Neuronal stem cell (in vitro differentiated cells): ENCODE measurements around the gene STARD8.

ENCODE experiments used
- DNase-seq: peaks from one replicate; pipeline ENCODE4 v3.0.0-alpha.2; 2013; ENCODE audit warnings: low spot score
- H2AFZ ChIP-seq: one replicate; pipeline ENCODE4 v1.6.1; 2013; ENCODE audit warnings: mild to moderate bottlenecking, low read length, inconsistent platforms
- H2AK5ac ChIP-seq: 2 replicates; pipeline ENCODE4 v1.6.1; 2013; ENCODE audit warnings: low read depth, mild to moderate bottlenecking, inconsistent platforms, low read length, moderate library complexity, mixed read lengths
- H2BK120ac ChIP-seq: 2 replicates; pipeline ENCODE4 v1.6.1; 2013; ENCODE audit warnings: low read depth, mild to moderate bottlenecking, inconsistent platforms, low read length, moderate library complexity, mixed read lengths
- H2BK12ac ChIP-seq: one replicate; pipeline ENCODE4 v1.6.1; 2013; ENCODE audit warnings: low read length, inconsistent platforms
- H2BK15ac ChIP-seq: 2 replicates; pipeline ENCODE4 v1.6.1; 2013; ENCODE audit warnings: mild to moderate bottlenecking, low read length, inconsistent platforms, mixed read lengths
- H2BK5ac ChIP-seq: one replicate; pipeline ENCODE4 v1.6.1; 2013; ENCODE audit warnings: inconsistent platforms, mild to moderate bottlenecking, low read length, moderate library complexity
- H3K14ac ChIP-seq: one replicate; pipeline ENCODE4 v1.6.1; 2013; ENCODE audit warnings: low read length, inconsistent platforms
- H3K18ac ChIP-seq: 2 replicates; pipeline ENCODE4 v1.6.1; 2013; ENCODE audit warnings: low read length, inconsistent platforms
- H3K23ac ChIP-seq: 2 replicates; pipeline ENCODE4 v1.6.1; 2013; ENCODE audit warnings: low read depth, mild to moderate bottlenecking, mixed read lengths, low read length, inconsistent platforms; ENCODE audit not compliant: poor library complexity
- H3K27ac ChIP-seq: replicated peaks from 3 replicates; pipeline ENCODE4 v1.5.1; 2013; ENCODE audit warnings: low read length, inconsistent platforms
- H3K27me3 ChIP-seq, 3 experiments: 2 replicates each; pipeline ENCODE4 v1.6.1; 2013; ENCODE audit warnings: low read length in 3 of 3, mild to moderate bottlenecking in 2 of 3, inconsistent platforms in 1 of 3, low read depth in 1 of 3, mixed read lengths in 1 of 3, moderate library complexity in 1 of 3; ENCODE audit not compliant: control insufficient read depth in 3 of 3, insufficient read depth in 3 of 3
- H3K36me3 ChIP-seq, 2 donors: replicated peaks in 1 of 2; 2 replicates each; pipeline ENCODE4 v1.6.1; 2013; ENCODE audit warnings: low read length in 2 of 2; ENCODE audit not compliant: control insufficient read depth in 2 of 2, insufficient read depth in 2 of 2
- H3K4ac ChIP-seq: 2 replicates; pipeline ENCODE4 v1.6.1; 2013; ENCODE audit warnings: inconsistent platforms, mild to moderate bottlenecking, low read length, moderate library complexity
- H3K4me1 ChIP-seq, 2 donors: 1 replicate in 1 of 2; 2 replicates in 1 of 2; pipeline ENCODE4 v1.6.1; 2013; ENCODE audit warnings: low read length in 2 of 2, low read depth in 1 of 2; ENCODE audit not compliant: control insufficient read depth in 2 of 2, insufficient read depth in 1 of 2
- H3K4me2 ChIP-seq: one replicate; pipeline ENCODE4 v1.6.1; 2013; ENCODE audit warnings: mild to moderate bottlenecking, low read length, inconsistent platforms; ENCODE audit not compliant: insufficient read depth, poor library complexity, severe bottlenecking
- H3K4me3 ChIP-seq, 2 donors: 2 replicates each; pipeline ENCODE4 v1.5.1; 2013; ENCODE audit warnings: low read length in 2 of 2, mild to moderate bottlenecking in 2 of 2, inconsistent platforms in 1 of 2, moderate library complexity in 1 of 2
- H3K79me1 ChIP-seq: one replicate; pipeline ENCODE4 v1.6.1; 2013; ENCODE audit warnings: low read depth, mild to moderate bottlenecking, inconsistent platforms, low read length, moderate library complexity
- H3K9ac ChIP-seq: one replicate; pipeline ENCODE4 v1.6.1; 2013; ENCODE audit warnings: mild to moderate bottlenecking, low read depth, low read length, inconsistent platforms; ENCODE audit not compliant: poor library complexity
- H3K9me3 ChIP-seq, 2 donors: replicated peaks in 1 of 2; 2 replicates each; pipeline versions ENCODE3 to v1.6.1; 2013; ENCODE audit warnings: low read length in 2 of 2, mild to moderate bottlenecking in 2 of 2, inconsistent platforms in 1 of 2, low read depth in 1 of 2, mixed read lengths in 1 of 2, moderate library complexity in 1 of 2; ENCODE audit not compliant: control insufficient read depth in 2 of 2, insufficient read depth in 1 of 2
- H4K8ac ChIP-seq: one replicate; pipeline ENCODE4 v1.6.1; 2013; ENCODE audit warnings: low read depth, mild to moderate bottlenecking, inconsistent platforms, low read length, moderate library complexity
- H4K91ac ChIP-seq: one replicate; pipeline ENCODE4 v1.6.1; 2013; ENCODE audit warnings: low read length, low read depth, mild to moderate bottlenecking, inconsistent platforms; ENCODE audit not compliant: poor library complexity
- WGBS, 2 donors: extraction: QIAGEN DNeasy Blood & Tissue Kit; methylation state at CpG; one replicate each; pipeline ENCODE4 v1.1.7; 2013; ENCODE audit warnings: missing lambda C conversion rate in 2 of 2, mixed read lengths in 1 of 2; ENCODE audit not compliant: insufficient read length in 2 of 2, insufficient replicate concordance in 1 of 2; ENCODE audit errors: extremely low coverage in 2 of 2; 5-methylcytosine and 5-hydroxymethylcytosine counted together

STARD8 gene

GRCh38 chrX:68632491-68632890 lies 15.0 kb upstream of the STARD8 start:
- H3K4me2 ChIP-seq, result no peak overlapping the region
- peaks cover 0 to 23% (median 0%) of the 10 kb centered on the region in 3 experiments for H3K27me3 ChIP-seq
- no peaks in the 10 kb centered on the region for H3K4me1 ChIP-seq
- no peak overlapping the region for H3K4ac ChIP-seq
- H3K79me1 ChIP-seq, result no peaks in the 10 kb centered on the region
- no peak overlapping the region for H2AK5ac ChIP-seq
- H3K9ac ChIP-seq, result no peak overlapping the region
- DNase-seq, result no peak
- no peak overlapping the region for H3K14ac ChIP-seq
- no peak overlapping the region for H3K23ac ChIP-seq
- no peak overlapping the region for H3K18ac ChIP-seq
- H2BK120ac ChIP-seq, result no peak overlapping the region
- no peak overlapping the region for H2AFZ ChIP-seq
- H4K91ac ChIP-seq, result no peak overlapping the region
- WGBS, 2 donors, result no CpG with 5 or more reads among the region's 2 CpGs
- no peak overlapping the region for H4K8ac ChIP-seq
- no peaks in the 10 kb centered on the region for H3K9me3 ChIP-seq
- no peak overlapping the region for H3K27ac ChIP-seq
- H2BK15ac ChIP-seq, result no peak overlapping the region
- no peaks in the 10 kb centered on the region for H3K36me3 ChIP-seq
- H3K4me3 ChIP-seq, result no peak overlapping the region
- H2BK12ac ChIP-seq, result no peak overlapping the region
- H2BK5ac ChIP-seq, result no peak overlapping the region

GRCh38 chrX:68633981-68634380 lies 13.5 kb upstream of the STARD8 start:
- Histone ChIP-seq H2BK12ac (no peak overlapping the region), H2BK120ac (no peak overlapping the region), H3K18ac (no peak overlapping the region), H3K14ac (no peak overlapping the region), H2AFZ (no peak overlapping the region), H3K4me1 (no peaks in the 10 kb centered on the region), H3K79me1 (no peaks in the 10 kb centered on the region), H3K4me2 (no peak overlapping the region), H2AK5ac (no peak overlapping the region), H3K27ac (no peak overlapping the region), H3K4ac (no peak overlapping the region), H2BK15ac (no peak overlapping the region), H3K27me3 (peaks cover 0 to 23% (median 0%) of the 10 kb centered on the region in 3 experiments), H3K23ac (no peak overlapping the region), H3K9me3 (no peaks in the 10 kb centered on the region), H3K4me3 (no peak overlapping the region), H2BK5ac (no peak overlapping the region), H4K91ac (no peak overlapping the region), H3K9ac (no peak overlapping the region), H4K8ac (no peak overlapping the region), H3K36me3 (no peaks in the 10 kb centered on the region)
- DNase-seq, result no peak
- WGBS, 2 donors, result no CpG with 5 or more reads among the region's 2 CpGs

- no peak for DNase-seq
- no peak overlapping the region for H2AFZ ChIP-seq
- no peak overlapping the region for H3K4me3 ChIP-seq
- H3K4me2 ChIP-seq, result no peak overlapping the region
- no peak overlapping the region for H3K18ac ChIP-seq
- H3K79me1 ChIP-seq, result no peaks in the 10 kb centered on the region
- H2AK5ac ChIP-seq, result no peak overlapping the region
- no peak overlapping the region for H2BK120ac ChIP-seq
- no peak overlapping the region for H2BK12ac ChIP-seq
- no peak overlapping the region for H2BK5ac ChIP-seq
- no peak overlapping the region for H2BK15ac ChIP-seq
- H3K27me3 ChIP-seq, result peaks cover 0 to 23% (median 0%) of the 10 kb centered on the region in 3 experiments
- H3K27ac ChIP-seq, result no peak overlapping the region
- no peak overlapping the region for H4K8ac ChIP-seq
- no peaks in the 10 kb centered on the region for H3K4me1 ChIP-seq
- no peak overlapping the region for H3K23ac ChIP-seq
- H3K9ac ChIP-seq, result no peak overlapping the region
- no CpG with 5 or more reads among the region's 2 CpGs for WGBS, 2 donors
- no peaks in the 10 kb centered on the region for H3K9me3 ChIP-seq
- no peak overlapping the region for H4K91ac ChIP-seq
- no peak overlapping the region for H3K4ac ChIP-seq
- no peaks in the 10 kb centered on the region for H3K36me3 ChIP-seq
- no peak overlapping the region for H3K14ac ChIP-seq
These were observed 12.7 kb upstream of the STARD8 start for GRCh38 chrX:68634649-68635227.

DNA sequence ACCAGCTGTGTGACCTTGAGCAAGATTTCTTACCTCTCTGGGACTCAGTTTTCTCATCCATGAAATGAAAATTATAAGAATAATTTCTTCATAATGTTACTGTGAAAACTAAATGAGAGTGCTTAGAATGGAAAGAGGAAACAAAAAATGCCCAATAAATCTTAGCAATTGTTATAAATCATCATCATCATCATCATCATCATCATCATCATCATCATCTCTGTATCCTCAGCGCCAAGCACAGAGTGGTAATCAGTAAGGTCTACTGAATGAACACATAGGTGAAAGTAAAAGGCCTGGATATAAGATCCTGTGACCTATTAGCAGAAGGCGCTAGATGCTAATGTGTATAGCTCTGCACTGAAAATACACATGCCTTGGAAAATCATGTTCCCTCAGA lies 6.8 kb upstream of the STARD8 start:
- Histone ChIP-seq H4K8ac (no peak overlapping the region), H4K91ac (no peak overlapping the region), H2BK15ac (no peak overlapping the region), H3K4me3 (no peak overlapping the region), H3K9me3 (no peaks in the 10 kb centered on the region), H2BK12ac (no peak overlapping the region), H2BK120ac (no peak overlapping the region), H3K4me2 (no peak overlapping the region), H2AK5ac (no peak overlapping the region), H3K27ac (no peak overlapping the region), H3K79me1 (no peaks in the 10 kb centered on the region), H3K14ac (no peak overlapping the region), H3K4ac (no peak overlapping the region), H2AFZ (no peak overlapping the region), H3K4me1 (no peaks in the 10 kb centered on the region), H2BK5ac (no peak overlapping the region), H3K27me3 (peaks cover 0 to under 1% (median 0%) of the 10 kb centered on the region in 3 experiments), H3K23ac (no peak overlapping the region), H3K36me3 (no peaks in the 10 kb centered on the region), H3K18ac (no peak overlapping the region), H3K9ac (no peak overlapping the region)
- DNase-seq, result no peak
- WGBS, 2 donors, result no CpG with 5 or more reads among the region's 2 CpGs
